H4 (cell line): ENCODE results near the gene SPRING1. TPM values are rescaled to one million over a fixed set of nuclear protein-coding genes. Genes with fewer than 3 reads are reported as not detected.
"Not testable (repeated sequence)": the region's sequence is repeated elsewhere in the genome, so short reads cannot be mapped to it uniquely, and the experiment has no call there.

Source experiments
- DNase-seq: peaks from one replicate; pipeline ENCODE4 v3.0.0-alpha.2; 2015; ENCODE audit warnings: low spot score
- total RNA-seq: library from RNA; depleted of rRNA; stranded (reverse); fragments of >200 nt; shearing (Covaris generic); gene quantifications from 2 replicates; pipeline ENCODE4 v1.2.3, GENCODE V29; 2014; rRNA removed

Gene SPRING1
- total RNA-seq, result 15.9 and 29.9 TPM in 2 replicates

DNA sequence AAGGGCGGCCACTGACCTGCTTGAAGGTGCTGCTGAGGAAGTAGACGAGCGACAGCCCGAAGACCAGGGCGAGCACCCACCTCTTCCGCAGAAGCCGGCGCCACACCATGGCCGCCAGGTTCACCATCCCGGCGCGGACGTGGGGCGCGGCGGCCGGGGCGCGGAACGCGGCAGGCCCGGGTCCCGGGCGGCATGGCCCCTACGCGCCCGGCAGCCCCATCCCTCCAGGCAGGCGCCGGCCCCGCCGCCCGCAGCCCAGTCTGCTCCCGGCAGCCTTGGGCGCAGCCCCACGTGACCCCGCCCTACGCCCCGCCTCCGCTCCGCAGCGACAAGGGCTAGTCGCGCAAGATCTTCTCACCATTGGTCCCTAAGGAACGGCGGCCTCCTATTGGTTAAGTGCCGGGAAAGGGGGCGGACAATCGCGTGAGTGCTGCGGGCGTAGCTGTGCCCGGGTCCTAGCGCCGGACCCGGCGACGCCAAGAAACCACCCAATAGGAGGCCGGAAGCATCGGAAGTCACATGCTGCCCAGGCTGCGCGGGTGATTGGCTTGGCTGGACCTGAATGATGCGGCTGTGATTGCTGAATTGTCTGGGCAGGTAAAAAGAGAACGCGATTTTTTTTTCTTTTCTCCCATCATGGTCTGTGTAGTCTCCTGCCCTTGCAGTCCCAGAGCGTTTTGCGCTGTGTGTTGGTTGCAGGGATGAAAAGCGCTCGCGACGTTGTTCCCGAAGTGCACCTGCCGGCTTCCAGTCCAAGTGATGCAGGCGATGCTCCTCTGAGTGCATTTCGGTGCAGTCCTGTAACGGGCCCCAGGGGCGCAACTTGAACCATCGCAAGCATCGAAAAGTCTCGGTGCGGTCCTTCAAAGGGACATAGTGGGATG is at the start of gene SPRING1, which contains the start of gene RNFT2:
TSS of gene SPRING1 (minus strand) at position 296 of the 884 bp plus-strand sequence. CDS start at position 127, 169 bp downstream.
TSS of gene RNFT2 (plus strand) at position 542 of the 884 bp plus-strand sequence. CDS start 2,183 bp downstream, outside the sequence.
- peak; percentile 99 for DNase-seq

DNA sequence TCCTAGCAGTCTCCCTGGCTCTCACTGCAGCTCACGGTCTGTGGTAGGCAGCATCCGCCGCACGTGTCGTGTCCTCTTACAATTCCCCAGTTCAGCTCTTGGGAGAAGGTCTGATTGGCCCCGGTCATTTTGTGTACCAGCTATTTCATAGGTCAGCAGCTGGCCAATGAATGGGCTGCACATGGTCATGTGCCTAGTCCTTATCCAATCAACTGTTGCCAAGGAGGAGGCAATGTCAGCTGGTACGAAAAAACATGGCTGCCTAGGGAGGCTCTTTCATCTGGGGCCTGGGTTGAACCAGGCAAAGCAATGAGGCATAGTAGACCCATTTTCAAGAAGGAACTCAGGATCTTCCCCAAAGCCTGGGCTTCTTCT is 46.4 kb upstream of the SPRING1 start:
- peak; percentile 19 for DNase-seq

DNA sequence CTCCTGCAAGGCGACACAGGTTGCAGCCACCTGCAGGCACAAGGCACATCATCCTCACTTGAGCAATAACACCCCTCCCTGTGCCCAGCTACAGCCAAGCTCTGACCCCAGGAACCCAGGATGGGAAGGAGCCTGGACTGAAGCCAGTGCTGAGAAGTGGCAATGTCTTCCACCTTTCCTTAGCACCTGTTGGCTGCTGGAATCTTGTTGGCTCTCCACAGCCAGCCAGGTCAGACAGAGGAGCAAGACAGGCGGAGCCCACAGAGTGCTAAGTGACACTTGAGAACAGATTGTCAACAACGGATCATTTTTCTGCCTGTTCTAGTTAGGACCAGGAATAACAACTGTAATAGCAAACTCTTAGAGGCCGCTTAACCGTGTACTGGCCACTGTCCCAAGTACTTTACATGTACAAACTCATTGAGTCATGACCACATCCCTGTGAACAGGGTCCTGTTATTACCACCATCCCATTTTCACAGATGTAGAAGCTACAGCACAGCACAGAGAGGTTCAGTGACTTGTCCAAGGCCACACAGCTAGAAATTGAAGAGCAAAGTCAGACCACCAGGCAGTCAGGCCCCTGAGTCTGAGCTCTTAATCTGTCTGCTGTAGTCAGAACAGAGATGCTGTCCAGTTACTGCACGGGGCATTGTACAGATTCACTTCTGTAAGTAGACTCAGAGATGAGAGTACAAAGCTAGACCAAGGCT is 45.8 kb upstream of the SPRING1 start:
- DNase-seq, result no peak

- DNase-seq, result no peak
Measured at GRCh38 chr12:116780942-116781341, 43.1 kb upstream of the SPRING1 start.

GRCh38 chr12:116779597-116779996 is 41.7 kb upstream of the SPRING1 start:
- DNase-seq, result no peak

GRCh38 chr12:116777245-116777644 is 39.4 kb upstream of the SPRING1 start:
- DNase-seq, result no peak

DNA sequence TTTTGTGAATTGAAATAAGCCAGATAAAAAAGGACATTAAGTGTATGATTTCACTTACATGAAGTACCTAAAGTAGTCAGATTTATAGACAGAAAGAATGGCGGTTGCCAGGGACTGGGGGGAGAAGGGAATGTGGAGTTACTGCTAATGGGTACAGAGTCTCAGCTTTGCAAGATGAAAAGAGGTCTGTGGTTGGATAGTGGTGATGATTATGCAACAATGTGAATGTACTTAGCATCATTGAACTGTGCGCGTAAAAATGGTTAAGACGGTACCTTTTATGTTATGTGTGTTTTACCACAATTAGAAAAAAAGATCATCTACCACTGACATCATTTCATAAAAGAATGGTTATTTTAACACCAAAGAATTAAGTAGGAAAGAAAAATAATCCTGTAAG is 36.2 kb upstream of the SPRING1 start:
- no peak for DNase-seq

- no peak for DNase-seq
Measured at GRCh38 chr12:116773276-116773731, 35.4 kb upstream of the SPRING1 start.

DNA sequence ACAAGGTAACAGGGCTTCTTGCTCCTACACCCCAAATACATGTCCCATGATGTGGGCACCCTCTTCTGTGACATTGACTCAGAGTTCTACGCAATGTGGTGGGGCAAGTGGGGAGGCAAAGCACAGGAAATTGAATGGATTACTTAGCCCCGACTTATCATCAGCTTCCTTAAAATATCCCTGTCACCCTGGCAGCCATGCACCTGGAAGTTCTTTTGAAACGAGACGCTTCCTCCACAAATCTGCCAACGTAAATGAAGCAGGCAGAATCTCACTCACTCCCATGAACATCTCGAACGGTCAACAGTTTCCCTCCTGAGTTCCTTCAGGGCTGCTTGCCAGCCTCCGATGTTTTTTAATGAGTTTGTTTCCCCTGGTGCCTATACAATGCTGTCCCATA is 33.8 kb upstream of the SPRING1 start:
- no peak for DNase-seq

- DNase-seq, result no peak
Measured at GRCh38 chr12:116766746-116767145, 28.9 kb upstream of the SPRING1 start.

DNA sequence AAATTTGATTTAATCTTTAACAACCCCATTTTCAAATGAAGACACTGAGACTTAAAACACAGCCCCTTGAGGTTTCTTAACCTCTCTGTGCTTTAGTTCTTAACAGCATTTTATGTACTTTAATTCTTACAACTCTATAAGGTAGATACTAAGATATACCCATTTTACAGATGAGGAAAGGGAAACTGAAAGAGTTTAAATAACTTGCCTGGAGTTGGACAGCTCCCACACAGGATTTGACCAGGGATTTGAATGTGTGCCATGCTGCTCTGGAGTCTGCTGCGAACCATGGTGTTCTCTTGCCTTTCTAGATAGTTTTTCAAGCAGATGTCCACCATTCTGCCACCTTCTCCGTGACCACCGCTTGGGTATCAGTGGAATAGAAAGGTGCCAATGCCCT is 28.4 kb upstream of the SPRING1 start:
- no peak for DNase-seq

DNA sequence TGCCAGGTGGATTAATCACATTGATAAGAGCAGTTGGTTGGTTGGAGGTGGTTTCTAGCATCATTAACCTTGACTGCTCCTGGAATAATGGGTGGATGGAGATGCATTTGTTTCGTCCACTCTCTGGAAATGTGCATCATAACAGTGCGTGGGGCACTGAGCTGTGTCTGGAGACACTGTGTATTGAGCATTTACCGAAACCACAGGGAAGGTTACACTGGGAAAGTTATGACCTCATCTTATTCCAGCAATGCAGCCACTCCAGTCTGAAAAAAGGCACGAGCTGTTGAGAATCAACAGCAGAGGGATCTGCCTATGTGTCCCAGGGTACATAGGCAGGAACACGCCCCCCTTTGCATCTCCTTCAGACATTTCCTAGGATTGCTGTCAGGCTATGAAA is 27.4 kb upstream of the SPRING1 start:
- no peak for DNase-seq

DNA sequence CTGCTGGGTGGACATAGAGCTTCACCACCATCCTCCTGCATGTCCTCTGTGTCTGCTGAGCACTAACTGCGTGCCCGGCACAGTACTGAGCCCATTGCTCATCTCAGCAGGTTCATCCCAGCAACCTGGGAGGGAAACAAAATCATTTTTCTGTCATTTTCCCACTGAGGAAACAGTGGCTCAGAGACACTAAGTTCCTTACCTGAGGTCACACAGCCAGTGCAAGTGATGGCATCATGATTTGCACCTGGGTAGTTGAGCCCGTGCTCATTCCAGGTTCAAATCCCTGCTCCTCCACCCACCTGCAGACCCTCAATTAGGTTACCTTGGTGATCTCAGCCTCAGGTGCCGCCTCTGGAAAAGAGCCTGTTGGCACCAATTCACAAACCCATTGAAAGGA is 23.6 kb upstream of the SPRING1 start:
- no peak for DNase-seq

DNA sequence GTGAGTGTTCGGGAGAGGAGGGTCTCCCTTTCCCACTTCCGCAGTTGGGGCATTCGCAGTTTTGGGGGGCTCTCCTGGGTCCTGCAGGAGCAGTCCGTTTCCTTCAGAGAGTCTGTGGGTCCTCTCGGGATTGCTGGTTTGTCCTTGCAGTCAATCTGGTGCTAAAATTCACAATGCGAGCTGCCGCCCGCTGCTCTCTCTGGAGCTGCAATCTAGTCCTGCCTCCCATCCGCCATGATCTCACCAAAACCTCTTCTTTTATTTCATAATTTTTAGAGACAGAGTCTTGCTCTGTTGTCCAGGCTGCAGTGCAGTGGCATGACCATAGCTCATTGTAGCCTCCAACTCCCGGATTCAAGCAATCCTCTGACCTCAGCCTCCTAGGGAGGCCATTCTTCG is 22.8 kb upstream of the SPRING1 start:
- DNase-seq, result no peak

- no peak for DNase-seq
Measured at GRCh38 chr12:116759783-116760621, 22.1 kb upstream of the SPRING1 start.

DNA sequence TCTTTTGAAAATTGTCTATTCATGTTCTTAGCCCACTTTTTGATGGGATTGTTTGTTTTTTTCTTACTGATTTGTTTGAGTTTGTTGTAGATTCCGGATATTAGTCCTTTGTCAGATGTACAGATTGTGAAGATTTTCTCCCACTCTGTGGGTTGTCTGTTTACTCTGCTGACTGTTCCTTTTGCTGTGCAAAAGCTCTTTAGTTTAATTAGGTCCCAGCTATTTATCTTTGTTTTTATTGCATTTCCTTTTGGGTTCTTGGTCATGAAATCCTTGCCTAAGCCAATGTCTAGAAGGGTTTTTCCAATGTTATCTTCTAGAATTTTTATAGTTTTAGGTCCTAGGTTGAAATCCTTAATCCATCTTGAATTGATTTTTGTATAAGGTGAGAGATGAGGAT is 16.9 kb upstream of the SPRING1 start:
- not testable (repeated sequence) for DNase-seq

GRCh38 chr12:116754097-116754496 is 16.2 kb upstream of the SPRING1 start:
- DNase-seq, result not testable (repeated sequence)

DNA sequence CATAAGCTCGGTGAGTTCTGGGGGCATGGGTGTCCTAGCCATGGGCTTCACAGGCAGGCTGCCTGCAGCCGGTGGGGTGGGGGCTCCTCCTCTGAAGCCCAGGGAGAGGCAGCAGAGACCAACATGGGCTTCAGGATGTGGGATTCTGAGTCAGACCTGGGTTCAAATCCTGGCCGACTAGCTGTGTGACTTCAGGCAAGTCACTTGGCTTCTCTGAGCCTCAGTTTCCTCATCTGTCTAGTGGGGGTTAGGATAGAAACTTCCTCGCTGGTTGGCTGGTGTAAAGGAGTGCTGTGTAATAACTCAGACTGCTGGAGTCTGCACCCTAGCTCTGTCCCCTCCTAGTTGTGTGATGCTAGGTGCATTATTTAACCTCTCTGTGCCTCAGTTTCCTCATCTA is 12.4 kb upstream of the SPRING1 start:
- DNase-seq, result no peak

- DNase-seq, result no peak
Measured at GRCh38 chr12:116749884-116750283, 12.0 kb upstream of the SPRING1 start.

DNA sequence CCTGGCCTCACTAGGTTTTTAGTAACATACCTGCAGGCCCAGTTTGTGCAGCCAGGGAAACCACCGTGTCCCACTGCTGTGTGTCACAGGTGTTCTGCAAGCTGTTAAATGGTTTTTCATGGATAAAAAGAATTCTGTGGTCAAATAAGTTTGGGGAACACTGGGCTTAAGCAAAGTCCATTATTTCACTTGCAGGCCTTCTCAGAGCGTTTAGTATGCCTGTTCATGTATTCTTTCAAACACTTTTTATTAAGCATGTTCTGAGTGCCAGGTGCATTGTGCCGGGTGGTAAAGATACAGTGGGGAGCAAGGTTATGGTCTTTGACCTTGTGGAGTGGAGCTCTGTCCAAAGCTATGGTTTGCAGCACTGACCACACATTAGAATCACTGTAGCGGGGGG is 7.7 kb upstream of the SPRING1 start:
- no peak for DNase-seq

- DNase-seq, result no peak
Measured at GRCh38 chr12:116744766-116745165, 6.9 kb upstream of the SPRING1 start.

- not testable (repeated sequence) for DNase-seq
Measured at GRCh38 chr12:116742787-116743186, 4.9 kb upstream of the SPRING1 start.
